Panc1 (cell line): ENCODE data around the gene IQSEC2.

Experiments used
- POLR2AphosphoS5 ChIP-seq: IDR thresholded peaks from 2 replicates; pipeline ENCODE4 v1.6.1; 2012; ENCODE audit warnings: mild to moderate bottlenecking, low read depth, low read length, moderate library complexity
- TCF7L2 ChIP-seq: IDR thresholded peaks from 2 replicates; pipeline ENCODE4 v1.6.1; 2011; ENCODE audit warnings: mild to moderate bottlenecking, low read depth, low read length, inconsistent platforms
- TF ChIP-seq, protein P1 (sequence below): fragments of 450-650 bp; IDR thresholded peaks from 2 replicates; pipeline ENCODE4 v1.5.1; 2017; ENCODE audit warnings: mild to moderate bottlenecking

- TF ChIP-seq, protein P1, sequence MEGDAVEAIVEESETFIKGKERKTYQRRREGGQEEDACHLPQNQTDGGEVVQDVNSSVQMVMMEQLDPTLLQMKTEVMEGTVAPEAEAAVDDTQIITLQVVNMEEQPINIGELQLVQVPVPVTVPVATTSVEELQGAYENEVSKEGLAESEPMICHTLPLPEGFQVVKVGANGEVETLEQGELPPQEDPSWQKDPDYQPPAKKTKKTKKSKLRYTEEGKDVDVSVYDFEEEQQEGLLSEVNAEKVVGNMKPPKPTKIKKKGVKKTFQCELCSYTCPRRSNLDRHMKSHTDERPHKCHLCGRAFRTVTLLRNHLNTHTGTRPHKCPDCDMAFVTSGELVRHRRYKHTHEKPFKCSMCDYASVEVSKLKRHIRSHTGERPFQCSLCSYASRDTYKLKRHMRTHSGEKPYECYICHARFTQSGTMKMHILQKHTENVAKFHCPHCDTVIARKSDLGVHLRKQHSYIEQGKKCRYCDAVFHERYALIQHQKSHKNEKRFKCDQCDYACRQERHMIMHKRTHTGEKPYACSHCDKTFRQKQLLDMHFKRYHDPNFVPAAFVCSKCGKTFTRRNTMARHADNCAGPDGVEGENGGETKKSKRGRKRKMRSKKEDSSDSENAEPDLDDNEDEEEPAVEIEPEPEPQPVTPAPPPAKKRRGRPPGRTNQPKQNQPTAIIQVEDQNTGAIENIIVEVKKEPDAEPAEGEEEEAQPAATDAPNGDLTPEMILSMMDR: no peak
- TF ChIP-seq POLR2AphosphoS5: no peak
- no peak for TF ChIP-seq TCF7L2
These were observed 4.8 kb upstream of the IQSEC2 start for GRCh38 chrX:53286171-53286570.
